NCI-H1092 (cell line): ENCODE data around the gene SMNDC1.
A peak's percentile ranks its signal among the peaks of the same experiment; 100 is the strongest.

ENCODE experiments used
- DNase-seq: peaks from one replicate; lab custom pipeline; 2025; lab: John Stamatoyannopoulos, UW

Gene SMNDC1

GRCh38 chr10:110327262-110327914 lies 22.7 kb upstream of the SMNDC1 start:
- no peak for DNase-seq

- no peak for DNase-seq
Observed at GRCh38 chr10:110326351-110327032, 21.8 kb upstream of the SMNDC1 start.

- DNase-seq, result no peak
Observed at GRCh38 chr10:110324805-110325280, 20.1 kb upstream of the SMNDC1 start.

GRCh38 chr10:110324201-110324804 lies 19.6 kb upstream of the SMNDC1 start:
- no peak for DNase-seq

- DNase-seq, result no peak
Observed at GRCh38 chr10:110323503-110323902, 18.8 kb upstream of the SMNDC1 start.

GRCh38 chr10:110321869-110322620 lies 17.3 kb upstream of the SMNDC1 start:
- no peak for DNase-seq

GRCh38 chr10:110317866-110318850 lies 13.4 kb upstream of the SMNDC1 start:
- DNase-seq, result no peak

GRCh38 chr10:110313674-110314073 lies 9.0 kb upstream of the SMNDC1 start:
- DNase-seq, result no peak

- no peak for DNase-seq
Observed at GRCh38 chr10:110312206-110312605, 7.5 kb upstream of the SMNDC1 start.

GRCh38 chr10:110311357-110311949 lies 6.7 kb upstream of the SMNDC1 start:
- DNase-seq, result peak; percentile 18

GRCh38 chr10:110310741-110311140 lies 6.0 kb upstream of the SMNDC1 start:
- DNase-seq, result no peak

GRCh38 chr10:110307805-110308204 lies 3.1 kb upstream of the SMNDC1 start:
- DNase-seq, result no peak

- DNase-seq, result no peak
Observed at GRCh38 chr10:110306452-110306768, 1.7 kb upstream of the SMNDC1 start.

GRCh38 chr10:110305767-110306451 lies 1.2 kb upstream of the SMNDC1 start:
- DNase-seq, result peak; percentile 10

- no peak for DNase-seq
Observed at GRCh38 chr10:110304394-110304779, 333 bp downstream of the SMNDC1 start.

- DNase-seq, result no peak
Observed at GRCh38 chr10:110303681-110304080, 1.0 kb downstream of the SMNDC1 start.

GRCh38 chr10:110300486-110300986 lies 4.2 kb downstream of the SMNDC1 start:
- DNase-seq, result no peak

GRCh38 chr10:110296966-110297365 lies 7.8 kb downstream of the SMNDC1 start:
- no peak for DNase-seq

GRCh38 chr10:110286841-110287240 lies 17.9 kb downstream of the SMNDC1 start:
- DNase-seq, result no peak

- DNase-seq, result no peak
Observed at GRCh38 chr10:110285501-110285900, 19.2 kb downstream of the SMNDC1 start.
